NCI-H1417 (cell line): ENCODE results near the gene TAF11L12.
"Not testable (repeated sequence)": the region's sequence is repeated elsewhere in the genome, so short reads cannot be mapped to it uniquely, and the experiment has no call there.

Source experiments
- DNase-seq, 3 experiments: peaks; one replicate each; lab custom pipeline; 2025; lab: John Stamatoyannopoulos, UW

The TAF11L12 gene

DNA sequence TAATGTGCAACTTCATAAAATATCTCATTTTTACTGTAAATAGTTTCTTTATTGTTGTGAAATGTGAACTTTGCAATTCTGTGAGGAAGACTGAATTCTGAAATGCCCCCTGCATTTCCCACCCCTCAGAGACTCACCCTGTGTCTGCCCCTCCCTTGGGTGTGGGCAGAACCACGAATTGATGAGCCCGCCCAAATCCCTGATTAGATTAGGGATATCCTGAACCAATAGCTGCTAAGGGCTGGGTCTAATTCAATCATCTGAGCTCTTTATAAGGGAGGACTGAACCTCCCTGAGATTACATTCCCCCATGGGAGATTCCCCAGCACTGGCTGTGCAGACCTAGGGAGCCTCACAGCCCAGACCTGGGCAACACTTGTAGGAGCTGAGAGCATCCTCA is at the start of gene TAF11L12:
TAF11L12 (plus strand) TSS at position 301 of the 400 bp plus-strand sequence.
- DNase-seq, result not testable (repeated sequence)

DNA sequence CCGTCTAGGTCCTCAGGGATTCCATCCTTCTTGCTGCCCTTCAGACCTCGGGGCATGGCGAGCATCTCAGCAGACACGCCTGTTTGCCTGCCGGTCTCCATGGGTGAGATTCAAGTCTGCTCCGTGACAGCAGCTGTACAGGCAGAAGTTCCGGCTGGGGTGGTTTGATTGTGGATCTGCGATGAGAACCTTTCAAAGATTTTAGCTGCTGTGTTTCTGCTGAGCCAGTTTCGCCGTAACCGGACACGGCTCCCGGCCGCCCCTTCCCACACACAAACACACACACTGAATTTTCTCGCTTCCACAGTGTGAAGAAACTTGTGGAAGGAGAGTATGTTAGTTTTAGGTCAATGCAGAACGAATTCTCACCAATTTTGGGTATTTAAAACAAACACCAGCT is 24.5 kb upstream of the TAF11L12 start, which contains the start of gene TAF11L7:
TAF11L7 (minus strand) TSS at position 101 of the 400 bp plus-strand sequence.
- not testable (repeated sequence) for DNase-seq

DNA sequence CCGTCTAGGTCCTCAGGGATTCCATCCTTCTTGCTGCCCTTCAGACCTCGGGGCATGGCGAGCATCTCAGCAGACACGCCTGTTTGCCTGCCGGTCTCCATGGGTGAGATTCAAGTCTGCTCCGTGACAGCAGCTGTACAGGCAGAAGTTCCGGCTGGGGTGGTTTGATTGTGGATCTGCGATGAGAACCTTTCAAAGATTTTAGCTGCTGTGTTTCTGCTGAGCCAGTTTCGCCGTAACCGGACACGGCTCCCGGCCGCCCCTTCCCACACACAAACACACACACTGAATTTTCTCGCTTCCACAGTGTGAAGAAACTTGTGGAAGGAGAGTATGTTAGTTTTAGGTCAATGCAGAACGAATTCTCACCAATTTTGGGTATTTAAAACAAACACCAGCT is 19.3 kb upstream of the TAF11L12 start, which contains the start of gene TAF11L8:
TAF11L8 (minus strand) TSS at position 101 of the 400 bp plus-strand sequence.
- not testable (repeated sequence) for DNase-seq

DNA sequence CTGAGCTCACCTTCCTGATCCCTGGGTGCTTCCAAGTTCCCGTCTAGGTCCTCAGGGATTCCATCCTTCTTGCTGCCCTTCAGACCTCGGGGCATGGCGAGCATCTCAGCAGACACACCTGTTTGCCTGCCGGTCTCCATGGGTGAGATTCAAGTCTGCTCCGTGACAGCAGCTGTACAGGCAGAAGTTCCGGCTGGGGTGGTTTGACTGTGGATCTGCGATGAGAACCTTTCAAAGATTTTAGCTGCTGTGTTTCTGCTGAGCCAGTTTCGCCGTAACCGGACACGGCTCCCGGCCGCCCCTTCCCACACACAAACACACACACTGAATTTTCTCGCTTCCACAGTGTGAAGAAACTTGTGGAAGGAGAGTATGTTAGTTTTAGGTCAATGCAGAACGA is 15.9 kb upstream of the TAF11L12 start, which contains the start of gene TAF11L9:
TAF11L9 (minus strand) TSS at position 140 of the 400 bp plus-strand sequence.
- DNase-seq, result not testable (repeated sequence)

DNA sequence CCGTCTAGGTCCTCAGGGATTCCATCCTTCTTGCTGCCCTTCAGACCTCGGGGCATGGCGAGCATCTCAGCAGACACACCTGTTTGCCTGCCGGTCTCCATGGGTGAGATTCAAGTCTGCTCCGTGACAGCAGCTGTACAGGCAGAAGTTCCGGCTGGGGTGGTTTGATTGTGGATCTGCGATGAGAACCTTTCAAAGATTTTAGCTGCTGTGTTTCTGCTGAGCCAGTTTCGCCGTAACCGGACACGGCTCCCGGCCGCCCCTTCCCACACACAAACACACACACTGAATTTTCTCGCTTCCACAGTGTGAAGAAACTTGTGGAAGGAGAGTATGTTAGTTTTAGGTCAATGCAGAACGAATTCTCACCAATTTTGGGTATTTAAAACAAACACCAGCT is 12.5 kb upstream of the TAF11L12 start, which contains the start of gene TAF11L10:
TAF11L10 (minus strand) TSS at position 101 of the 400 bp plus-strand sequence.
- DNase-seq, result not testable (repeated sequence)

DNA sequence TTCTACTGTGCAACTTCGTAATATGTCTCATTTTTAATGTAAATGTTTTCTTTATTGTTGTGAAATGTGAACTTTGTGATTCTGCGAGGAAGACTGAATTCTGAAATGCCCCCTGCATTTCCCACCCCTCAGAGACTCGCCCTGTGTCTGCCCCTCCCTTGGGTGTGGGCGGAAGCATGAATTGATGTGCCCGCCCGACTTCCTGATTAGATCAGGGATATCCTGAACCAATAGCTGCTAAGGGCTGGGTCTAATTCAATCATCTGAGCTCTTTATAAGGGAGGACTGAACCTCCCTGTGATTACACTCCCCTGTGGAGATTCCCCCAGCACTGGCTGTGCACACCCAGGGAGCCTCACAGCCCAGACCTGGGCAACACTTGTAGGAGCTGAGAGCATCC is 6.3 kb upstream of the TAF11L12 start, which contains the start of gene TAF11L11:
TAF11L11 (plus strand) TSS at position 304 of the 400 bp plus-strand sequence.
- DNase-seq, result not testable (repeated sequence)

DNA sequence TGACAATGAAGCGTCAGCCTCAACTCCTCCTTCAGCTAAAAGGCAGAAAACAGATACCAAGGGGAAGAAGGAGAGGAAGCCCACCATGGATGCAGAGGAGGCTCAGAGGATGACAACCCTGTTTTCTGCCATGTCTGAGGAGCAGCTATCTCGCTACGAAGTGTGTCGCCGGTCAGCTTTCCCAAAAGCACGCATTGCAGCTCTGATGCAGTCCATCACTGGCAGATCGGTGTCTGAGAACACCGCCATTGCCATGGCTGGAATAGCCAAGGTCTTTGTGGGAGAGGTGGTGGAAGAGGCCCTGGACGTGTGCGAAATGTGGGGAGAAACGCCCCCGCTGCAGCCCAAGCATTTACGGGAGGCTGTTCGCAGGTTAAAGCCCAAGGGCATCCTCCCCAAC is 5.2 kb upstream of the TAF11L12 start:
- DNase-seq, result no peak

GRCh38 chr5:17607461-17607860 is 2.7 kb upstream of the TAF11L12 start:
- DNase-seq, result not testable (repeated sequence)

DNA sequence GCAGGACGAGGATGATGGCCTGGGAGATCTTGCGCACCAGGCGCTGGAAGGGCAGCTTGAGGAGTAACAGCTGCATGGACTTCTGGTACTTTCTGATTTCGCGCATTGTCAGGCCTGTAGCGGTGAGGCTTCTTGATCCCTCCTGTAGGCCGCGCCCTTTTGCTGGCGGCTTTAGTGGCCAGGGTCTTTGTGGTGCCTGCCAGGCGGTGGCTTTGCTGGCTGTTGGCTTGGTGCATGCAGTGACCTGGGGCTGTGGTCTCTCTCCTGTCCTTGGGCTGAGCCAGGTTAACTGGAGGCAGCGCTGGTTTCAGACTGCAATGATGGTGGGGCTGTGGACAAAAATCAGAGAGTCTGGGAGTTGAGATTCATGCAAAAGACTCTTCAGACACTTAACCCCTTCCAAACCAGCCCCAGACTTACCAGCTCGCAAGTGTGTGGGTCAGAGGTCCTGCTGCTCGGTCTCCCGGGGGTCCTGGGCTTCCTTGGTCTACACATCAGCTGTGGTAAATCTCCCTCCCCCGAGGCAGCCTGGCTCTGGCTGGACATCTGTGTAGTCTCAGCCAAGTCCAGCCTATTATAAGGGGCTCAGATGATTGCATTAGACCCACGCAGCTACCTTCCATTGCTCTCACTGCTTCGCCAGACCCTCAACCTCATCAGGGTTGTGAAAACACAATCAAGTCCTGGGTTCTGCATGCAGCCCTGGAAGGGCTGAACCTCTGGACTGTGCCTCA is 4.8 kb downstream of the TAF11L12 start:
- no peak for DNase-seq

DNA sequence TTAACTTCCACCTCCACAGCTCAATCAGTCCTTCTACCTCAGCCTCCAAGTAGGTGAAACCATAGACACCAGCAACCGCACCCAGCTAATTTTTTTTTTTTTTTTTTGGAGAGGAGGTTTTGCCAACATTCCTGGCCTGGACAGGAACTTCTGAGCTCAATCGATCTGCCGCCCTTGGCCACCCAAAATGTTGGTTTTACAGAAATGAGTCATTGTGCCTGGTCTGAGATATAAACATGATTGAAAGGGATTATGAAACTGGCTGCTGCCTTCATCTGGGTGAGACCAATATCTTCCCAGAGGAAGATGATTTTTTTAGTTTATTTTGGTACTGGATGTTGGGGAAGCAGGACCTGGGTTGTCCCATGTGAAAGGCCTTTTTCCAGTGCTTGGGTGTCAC is 9.2 kb downstream of the TAF11L12 start:
- no peak for DNase-seq

DNA sequence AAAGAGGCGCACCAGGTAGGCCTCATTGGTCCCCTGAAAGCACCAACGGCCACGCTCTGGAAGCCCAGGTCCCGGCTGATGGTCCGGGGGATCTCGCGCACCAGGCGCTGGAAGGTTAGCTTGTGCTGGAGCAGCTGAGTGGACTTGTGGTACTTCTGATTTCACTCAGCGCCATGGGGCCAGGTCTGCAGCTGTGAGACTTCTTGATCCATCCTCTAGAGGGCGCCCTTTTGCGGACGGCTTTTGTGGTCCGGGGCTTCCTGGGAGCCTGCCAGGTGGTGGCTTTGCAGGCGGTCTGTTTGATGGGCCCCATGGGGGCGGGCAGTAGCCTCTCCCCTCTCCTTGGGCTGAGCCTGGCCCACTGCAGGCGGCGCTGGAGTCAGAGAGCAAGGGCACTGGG is 10.4 kb downstream of the TAF11L12 start:
- DNase-seq, result no peak

DNA sequence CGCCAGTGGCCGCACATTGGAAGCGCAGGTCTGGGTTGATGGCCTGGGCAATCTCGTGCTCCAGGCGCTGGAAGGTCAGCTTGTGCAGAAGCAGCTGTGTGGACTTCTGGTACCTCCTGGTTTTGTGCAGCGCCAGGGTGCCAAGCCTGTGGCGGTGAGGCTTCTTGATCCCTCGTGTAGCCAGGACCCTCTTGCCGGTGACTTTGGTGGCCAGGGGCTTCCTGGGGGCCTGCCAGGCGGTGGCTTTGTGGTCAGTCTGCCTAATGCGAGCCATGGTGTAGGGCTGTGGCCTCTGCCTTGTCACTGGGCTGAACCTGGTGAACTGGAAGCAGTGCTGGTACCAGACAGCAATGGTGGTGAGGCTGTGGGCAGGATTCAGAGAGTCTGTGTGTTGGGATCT is 15.5 kb downstream of the TAF11L12 start:
- no peak for DNase-seq

DNA sequence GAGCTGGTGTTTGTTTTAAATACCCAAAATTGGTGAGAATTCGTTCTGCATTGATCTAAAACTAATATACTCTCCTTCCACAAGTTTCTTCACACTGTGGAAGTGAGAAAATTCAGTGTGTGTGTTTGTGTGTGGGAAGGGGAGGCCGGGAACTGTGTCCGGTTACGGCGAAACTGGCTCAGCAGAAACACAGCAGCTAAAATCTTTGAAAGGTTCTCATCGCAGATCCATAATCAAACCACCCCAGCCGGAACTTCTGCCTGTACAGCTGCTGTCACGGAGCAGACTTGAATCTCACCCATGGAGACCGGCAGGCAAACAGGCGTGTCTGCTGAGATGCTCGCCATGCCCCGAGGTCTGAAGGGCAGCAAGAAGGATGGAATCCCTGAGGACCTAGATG is 21.6 kb downstream of the TAF11L12 start, which contains the start of gene TAF11L13:
TAF11L13 (plus strand) TSS at position 301 of the 400 bp plus-strand sequence.
- not testable (repeated sequence) for DNase-seq

DNA sequence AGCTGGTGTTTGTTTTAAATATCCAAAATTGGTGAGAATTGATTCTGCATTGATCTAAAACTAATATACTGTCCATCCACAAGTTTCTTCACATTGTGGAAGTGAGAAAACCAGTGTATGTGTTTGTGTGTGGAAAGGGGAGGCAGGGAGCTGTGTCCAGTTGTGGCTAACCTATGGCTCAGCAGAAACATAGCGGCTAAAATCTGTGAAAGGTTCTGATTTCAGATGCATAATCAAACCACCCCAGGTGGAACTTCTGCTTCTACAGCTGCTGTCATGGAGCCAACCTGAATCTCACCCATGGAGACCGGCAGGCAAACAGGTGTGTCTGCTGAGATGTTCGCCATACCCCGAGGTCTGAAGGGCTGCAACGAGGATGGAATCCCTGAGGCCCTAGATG is 24.0 kb downstream of the TAF11L12 start, which contains the start of gene TAF11L14:
TAF11L14 (plus strand) TSS at position 301 of the 400 bp plus-strand sequence.
- DNase-seq, result no peak

GRCh38 chr5:17649232-17649631 is 39.0 kb downstream of the TAF11L12 start:
- not testable (repeated sequence) for DNase-seq

GRCh38 chr5:17655201-17655759 is 45.1 kb downstream of the TAF11L12 start:
- not testable (repeated sequence) for DNase-seq

DNA sequence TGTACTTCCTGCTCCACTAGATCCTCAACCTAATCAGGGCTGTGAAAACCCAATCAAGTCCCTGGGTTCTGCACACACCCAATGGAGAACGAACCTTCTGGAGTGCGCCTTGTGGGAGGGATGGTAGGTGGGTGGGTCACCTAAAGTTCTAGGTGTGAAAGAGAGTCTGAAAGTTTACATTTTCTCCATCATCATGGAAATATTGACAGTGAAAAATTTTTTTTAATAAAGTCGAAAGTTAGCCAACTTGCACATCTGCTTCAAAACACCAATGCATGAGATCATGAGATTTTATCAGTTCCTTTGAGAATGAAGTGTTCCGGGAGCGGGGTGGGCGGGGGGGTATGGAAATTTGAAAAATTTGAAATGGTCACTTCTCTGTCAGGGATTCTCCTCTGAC is 45.7 kb downstream of the TAF11L12 start:
- no peak for DNase-seq
